T follicular helper cell (primary cell): ENCODE results near the gene MRPS7.
"Not testable (repeated sequence)": the region's sequence is repeated elsewhere in the genome, so short reads cannot be mapped to it uniquely, and the experiment has no call there.

Experiments
- DNase-seq: peaks from one replicate; pipeline ENCODE4 v3.0.0-alpha.2; 2020; ENCODE audit warnings: low read depth

Gene MRPS7

DNA sequence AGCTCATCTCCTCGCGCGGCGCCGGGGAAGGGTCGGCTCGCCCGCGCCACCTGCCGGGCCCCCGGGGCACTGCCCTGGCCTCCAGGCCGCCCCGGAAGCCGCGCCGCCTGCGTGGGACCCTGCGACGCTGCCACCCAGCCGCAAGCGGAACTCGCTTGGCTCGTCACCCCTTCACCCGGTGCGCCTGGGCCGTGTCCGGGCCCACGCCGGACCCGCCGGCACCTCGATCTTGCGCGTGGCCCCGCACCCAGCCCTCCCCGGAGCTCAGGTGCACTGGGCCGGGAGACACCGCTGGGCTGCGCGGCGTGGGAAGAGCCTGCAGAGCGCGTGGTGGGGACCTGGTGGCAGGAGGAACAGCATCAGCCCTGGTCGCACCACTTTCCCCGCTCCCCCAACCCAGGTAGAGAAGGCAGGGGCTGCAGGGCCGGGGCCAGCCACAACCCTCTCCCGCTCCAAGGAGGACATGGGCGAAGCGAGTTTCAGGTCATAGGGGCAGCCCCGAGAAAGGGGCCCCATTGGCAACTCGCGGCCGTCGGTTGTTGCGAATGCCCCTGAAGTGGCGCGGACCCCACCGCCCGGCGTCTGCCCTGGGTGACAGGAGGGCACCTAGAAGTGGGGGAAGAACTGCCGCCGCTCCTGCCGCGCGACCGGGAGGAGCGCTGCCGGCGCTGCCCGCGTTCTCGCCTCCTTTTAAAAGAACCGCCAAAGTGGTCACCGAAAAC is 9.7 kb downstream of the MRPS7 start:
- peak; percentile 77 for DNase-seq

DNA sequence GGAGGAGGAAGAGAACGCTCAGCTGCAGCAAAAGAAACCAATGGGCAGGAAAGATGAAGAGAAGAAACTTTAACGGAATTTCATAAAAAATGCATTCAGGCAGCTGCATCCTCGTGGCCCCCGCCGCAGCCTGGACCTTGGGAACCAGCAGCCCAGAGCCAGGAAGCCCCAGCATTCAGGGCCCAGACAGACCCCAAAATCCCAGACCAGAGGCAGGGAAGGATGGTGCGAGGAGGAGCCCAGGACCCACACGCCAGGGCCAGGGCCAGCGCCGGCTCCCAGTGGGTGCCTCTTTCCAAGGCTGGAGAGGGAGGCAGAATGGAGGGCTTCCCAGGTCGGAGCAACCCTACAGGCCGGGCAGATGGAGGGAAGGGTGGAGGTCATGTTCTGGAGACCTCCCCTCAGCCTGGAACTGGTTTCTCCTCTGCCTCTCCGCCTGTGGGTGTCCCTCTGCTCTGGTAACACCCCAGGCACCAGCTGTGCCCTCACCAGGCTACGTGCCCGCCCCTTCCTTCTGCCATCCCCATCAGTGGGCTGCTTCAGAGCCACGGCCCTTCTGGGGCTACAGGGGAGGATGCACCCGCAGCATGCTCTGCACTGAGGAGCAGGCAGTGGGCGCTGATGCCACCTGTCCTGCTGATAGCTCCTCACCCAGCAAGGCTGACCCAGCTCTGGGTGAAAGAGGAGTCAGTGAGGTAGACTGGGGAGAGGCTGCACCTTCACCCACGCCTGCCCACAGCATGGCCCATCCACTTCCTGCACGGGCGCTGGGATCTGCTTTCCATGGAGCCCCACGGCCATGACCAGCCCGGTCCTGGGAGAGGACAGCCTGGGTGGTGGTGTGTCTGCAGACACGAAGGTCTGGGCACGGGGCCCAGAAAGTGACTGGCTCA is 10.5 kb downstream of the MRPS7 start:
- no peak for DNase-seq

GRCh38 chr17:75272848-75273184 is 11.1 kb downstream of the MRPS7 start:
- no peak for DNase-seq

DNA sequence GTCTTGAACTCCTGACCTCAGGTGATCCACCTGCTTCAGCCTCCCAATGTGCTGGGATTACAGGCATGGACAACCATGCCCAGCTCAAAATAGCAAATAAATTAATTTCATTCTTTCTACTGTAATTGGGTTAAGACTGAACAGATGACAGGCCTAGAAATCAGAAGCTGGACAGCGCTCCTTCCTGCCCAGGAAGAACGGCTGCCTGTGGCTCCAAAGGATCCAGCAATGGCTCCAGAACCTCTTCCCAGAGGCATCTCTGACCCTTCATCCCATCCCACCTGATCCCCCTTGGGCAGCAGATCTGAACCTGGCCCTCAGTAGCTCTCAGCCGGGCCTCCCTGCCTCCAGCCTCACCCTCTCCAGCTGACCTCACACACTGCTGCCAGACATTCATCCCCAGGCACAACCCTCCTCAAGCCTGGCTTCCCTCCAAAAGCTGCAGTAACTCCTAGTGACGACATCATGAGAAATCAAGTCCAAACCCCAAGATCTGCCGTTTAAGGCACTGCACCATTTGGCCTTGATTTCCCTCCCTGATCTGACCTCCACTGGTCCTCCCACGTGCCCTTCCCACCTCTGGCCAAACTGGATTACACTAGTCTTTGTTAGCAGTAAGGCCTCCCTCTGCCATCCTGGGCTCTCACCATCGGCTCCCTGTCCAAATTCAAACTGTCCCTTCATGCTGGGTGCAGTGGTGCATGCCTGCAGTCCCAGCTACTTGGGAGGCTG is 12.5 kb downstream of the MRPS7 start:
- DNase-seq: no peak

DNA sequence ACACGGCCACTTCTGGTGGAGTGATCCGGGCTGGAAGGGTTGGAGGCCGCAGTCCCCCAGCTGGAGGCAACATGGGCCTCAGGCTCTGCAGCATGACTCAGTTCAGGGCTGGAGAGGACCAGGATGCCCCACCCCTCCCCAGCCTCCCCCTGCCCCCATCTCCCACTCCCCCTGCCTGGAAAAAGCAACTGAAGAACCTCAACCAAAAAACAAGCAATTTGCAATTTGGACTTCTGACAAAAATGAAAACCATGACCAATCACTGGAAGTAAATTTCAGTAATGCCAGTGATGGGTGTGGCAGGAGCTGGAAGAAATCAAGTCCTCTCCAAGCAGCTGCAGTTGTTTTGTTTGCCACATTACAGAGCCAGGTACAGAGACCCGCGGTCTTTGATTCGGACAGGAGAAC is 16.0 kb downstream of the MRPS7 start:
- DNase-seq: no peak

DNA sequence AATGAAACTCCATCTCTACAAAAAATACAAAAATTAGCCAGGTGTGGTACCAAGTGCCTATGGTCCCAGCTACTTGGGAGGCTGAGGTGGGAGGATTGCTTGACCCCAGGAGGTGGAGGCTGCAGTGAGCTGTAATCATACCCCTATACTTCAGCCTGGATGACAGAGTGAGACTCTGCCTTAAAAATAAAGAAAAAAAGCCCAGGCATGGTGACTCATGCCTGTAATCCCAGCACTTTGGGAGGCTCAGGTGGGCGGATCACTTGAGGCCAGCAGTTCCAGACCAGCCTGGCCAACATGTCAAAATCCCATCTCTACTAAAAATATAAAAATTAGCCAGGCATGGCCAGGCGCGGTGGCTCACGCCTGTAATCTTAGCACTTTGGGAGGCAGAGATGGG is 18.5 kb downstream of the MRPS7 start:
- DNase-seq: not testable (repeated sequence)

- no peak for DNase-seq
Measured at GRCh38 chr17:75285123-75285522, 23.4 kb downstream of the MRPS7 start.

DNA sequence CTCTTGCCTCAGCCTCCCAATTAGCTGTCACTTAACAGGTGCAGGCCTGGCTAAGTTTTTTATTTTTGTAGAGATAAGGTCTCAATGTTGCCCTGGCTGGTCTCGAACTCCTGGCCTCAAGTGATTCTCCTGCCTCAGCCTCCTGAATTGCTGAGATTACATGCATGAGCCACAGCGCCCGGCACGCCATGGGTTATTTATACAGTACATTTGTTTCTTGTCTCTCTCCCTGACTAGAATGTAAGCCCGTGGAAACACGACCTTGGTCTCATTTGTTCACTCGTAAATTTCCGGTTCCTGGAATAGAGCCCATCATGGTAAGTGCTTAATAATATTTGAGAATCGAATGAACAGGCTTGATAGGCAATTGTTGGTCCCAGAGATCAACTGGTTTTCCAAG is 25.5 kb downstream of the MRPS7 start:
- no peak for DNase-seq

- no peak for DNase-seq
Measured at GRCh38 chr17:75288359-75288758, 26.7 kb downstream of the MRPS7 start.

GRCh38 chr17:75288770-75289114 is 27.1 kb downstream of the MRPS7 start:
- DNase-seq: peak; percentile 22

- peak; percentile 96 for DNase-seq
Measured at GRCh38 chr17:75289115-75289831, 27.6 kb downstream of the MRPS7 start, which contains the start of gene SLC25A19. SLC25A19 (minus strand) TSS chr17:75289433; CDS start chr17:75286764, 2,669 bp downstream.

DNA sequence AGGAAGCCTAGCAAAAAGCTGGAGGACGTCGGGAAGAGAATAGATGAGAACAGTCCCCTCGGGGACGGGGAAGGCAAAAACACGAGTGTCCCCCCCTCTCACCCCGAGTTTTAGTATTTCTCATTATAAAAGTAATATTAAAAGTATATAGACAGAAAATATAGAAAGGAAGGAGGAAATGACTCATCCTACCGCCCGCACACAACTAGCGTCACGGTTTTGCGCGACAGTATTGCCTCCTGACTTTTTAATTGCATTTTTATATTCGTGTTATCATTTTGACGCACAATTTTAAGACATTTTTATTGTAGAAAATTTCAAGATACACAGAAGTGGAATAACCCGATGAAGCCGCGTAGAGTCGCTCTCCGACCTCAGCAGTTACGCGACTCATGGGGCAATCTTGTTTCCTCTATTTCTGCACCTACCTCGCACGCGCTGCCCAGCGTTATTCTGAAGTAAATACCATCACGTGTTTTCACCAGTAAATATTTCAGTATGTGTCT is 28.2 kb downstream of the MRPS7 start:
- peak; percentile 60 for DNase-seq

- not testable (repeated sequence) for DNase-seq
Measured at GRCh38 chr17:75292810-75293448, 31.2 kb downstream of the MRPS7 start.

DNA sequence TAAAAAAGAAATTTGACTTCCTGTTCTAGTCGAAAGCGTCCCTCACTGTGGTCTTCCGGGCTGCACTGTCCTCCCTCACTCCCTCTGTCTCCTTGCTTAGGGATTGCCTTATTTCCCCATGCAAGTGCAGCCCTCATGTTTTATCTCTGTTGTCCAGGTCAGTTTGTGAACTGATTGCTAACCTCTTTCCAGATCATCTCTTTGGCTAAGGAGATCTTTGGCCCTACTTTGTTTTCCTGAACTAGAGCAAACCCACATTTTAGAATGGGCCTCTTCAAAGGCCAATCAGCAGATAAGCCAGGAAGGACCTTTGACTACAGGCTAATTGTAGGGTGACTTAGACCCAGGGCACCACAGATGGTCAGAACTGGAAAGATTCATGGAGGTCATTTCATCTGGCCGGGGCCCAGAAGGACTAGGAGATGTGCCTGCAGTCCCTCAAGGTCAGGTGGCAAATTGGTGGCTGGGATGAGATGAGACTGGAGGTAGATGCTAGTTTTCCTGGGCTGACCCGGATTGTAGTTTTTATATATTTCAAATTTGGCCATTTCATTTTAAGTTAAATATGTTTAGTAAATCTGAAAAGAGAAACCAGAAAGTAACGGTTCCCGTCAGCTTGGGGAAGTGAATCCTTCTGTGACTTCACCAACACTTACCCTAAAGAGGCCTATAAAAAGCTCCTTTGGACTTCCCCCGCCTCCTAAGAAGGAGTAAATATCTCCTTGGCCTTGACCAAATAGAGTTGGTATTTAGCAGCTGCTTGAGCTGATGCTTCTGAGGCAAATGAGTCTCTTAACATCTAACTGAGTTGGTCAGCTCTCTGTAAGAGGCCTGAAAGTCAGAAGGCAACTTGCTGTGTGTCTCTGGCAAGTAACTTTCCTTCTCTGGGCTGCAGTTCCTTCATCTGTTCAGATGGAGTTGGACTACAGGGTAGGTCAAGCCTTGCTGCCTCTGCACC is 33.8 kb downstream of the MRPS7 start:
- DNase-seq: no peak

DNA sequence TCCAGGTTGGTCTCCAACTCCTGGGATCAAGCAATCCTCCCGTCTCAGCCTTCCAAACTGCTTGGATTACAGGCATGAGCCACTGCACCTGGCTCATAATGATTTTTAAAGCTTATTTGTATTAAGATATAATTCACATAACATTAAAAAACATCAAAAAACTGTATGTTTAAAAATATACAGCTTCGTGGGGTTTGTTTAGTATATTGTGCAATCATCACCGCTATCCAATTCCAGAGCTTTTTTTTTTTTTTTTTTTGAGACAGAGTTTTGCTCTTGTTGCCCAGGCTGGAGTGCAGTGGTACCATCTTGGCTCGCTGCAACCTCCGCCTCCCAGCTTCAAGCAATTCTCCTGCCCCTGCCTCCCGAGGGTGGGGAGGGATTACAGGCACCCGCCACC is 38.6 kb downstream of the MRPS7 start:
- DNase-seq: no peak

- DNase-seq: no peak
Measured at GRCh38 chr17:75301049-75301448, 39.4 kb downstream of the MRPS7 start.

DNA sequence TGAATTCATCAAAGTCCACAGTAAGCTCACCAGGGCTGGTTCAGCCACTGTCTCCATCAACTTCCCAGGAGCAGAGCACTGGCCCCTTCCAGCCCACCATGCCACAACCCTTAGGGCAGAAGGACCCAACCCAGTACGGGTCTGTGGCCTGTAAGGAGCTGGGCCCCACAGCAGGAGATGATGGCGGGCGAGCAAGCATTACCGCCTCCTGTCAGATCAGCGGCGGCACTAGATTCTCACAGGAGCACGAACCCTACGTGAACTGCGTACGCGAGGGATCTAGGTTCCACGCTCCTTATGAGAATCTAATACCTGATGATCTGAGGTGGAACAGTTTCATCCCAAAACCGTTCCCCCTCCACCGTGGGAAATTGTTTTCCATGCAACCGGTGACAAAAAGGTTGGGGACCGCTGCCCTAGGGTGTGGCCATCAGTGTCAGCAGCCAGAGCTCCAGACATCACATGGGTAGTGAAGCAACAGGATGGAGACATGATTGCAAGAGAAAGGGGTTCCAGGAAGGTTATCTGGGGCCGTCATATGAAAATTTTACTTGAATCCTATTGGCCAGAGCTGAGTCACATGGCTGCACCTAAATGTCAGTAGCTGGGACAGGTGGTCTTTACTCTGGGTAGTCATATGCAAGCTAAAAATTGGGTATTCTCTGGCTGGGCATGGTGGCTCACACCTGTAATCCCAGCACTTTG is 40.0 kb downstream of the MRPS7 start:
- no peak for DNase-seq

GRCh38 chr17:75307957-75308731 is 46.5 kb downstream of the MRPS7 start:
- DNase-seq: no peak
